Neural progenitor cell (in vitro differentiated cells): ENCODE results near the gene HABP2. TPM values are rescaled to one million over a fixed set of nuclear protein-coding genes. Genes with fewer than 3 reads are reported as not detected.

Experiments used
- DNase-seq: peaks from one replicate; pipeline ENCODE4 v3.0.0-alpha.2; 2016; ENCODE audit warnings: low spot score
- H2AFZ ChIP-seq: fragments of 200-600 bp; sonication (generic); replicated peaks from 2 replicates; pipeline ENCODE4 v1.6.1; 2016; ENCODE audit warnings: antibody characterized with exemption
- H3F3A ChIP-seq: fragments of 200-600 bp; sonication (generic); 2 replicates; pipeline ENCODE4 v1.6.1; 2016; ENCODE audit warnings: antibody characterized with exemption, low read depth
- H3K27ac ChIP-seq: fragments of 200-600 bp; sonication (generic); 2 replicates; pipeline ENCODE4 v1.5.1; 2016; ENCODE audit warnings: mild to moderate bottlenecking
- H3K27me3 ChIP-seq: fragments of 200-600 bp; sonication (generic); 2 replicates; pipeline ENCODE4 v1.6.1; 2016; ENCODE audit warnings: mild to moderate bottlenecking, moderate library complexity
- H3K36me3 ChIP-seq: fragments of 200-600 bp; sonication (generic); 2 replicates; pipeline ENCODE4 v1.5.1; 2016
- H3K4me1 ChIP-seq: fragments of 200-600 bp; sonication (generic); 2 replicates; pipeline ENCODE4 v1.6.1; 2016; ENCODE audit warnings: mixed run types
- H3K4me2 ChIP-seq: fragments of 200-600 bp; sonication (generic); 2 replicates; pipeline ENCODE4 v1.6.1; 2016
- H3K4me3 ChIP-seq: fragments of 200-600 bp; sonication (generic); 2 replicates; pipeline ENCODE4 v1.5.1; 2016
- H3K79me2 ChIP-seq: fragments of 200-600 bp; sonication (generic); 2 replicates; pipeline ENCODE4 v1.6.1; 2016; ENCODE audit warnings: low read depth
- H3K9ac ChIP-seq: fragments of 200-600 bp; sonication (generic); 2 replicates; pipeline ENCODE4 v1.6.1; 2016
- H3K9me3 ChIP-seq: fragments of 200-600 bp; sonication (generic); 2 replicates; pipeline ENCODE4 v1.5.1; 2016; ENCODE audit warnings: low read depth
- H4K20me1 ChIP-seq: fragments of 200-600 bp; sonication (generic); 2 replicates; pipeline ENCODE4 v1.6.1; 2016; ENCODE audit warnings: low read depth
- H3K27ac Mint-ChIP-seq: 3 replicates; pipeline ENCODE4 v1.8.0; 2021; ENCODE audit warnings: mixed read lengths
- H3K27me3 Mint-ChIP-seq: 2 replicates; pipeline ENCODE4 v1.8.0; 2022; ENCODE audit warnings: low read depth, mild to moderate bottlenecking, inconsistent platforms, moderate library complexity, mixed read lengths; ENCODE audit not compliant: insufficient read depth
- H3K36me3 Mint-ChIP-seq: 3 replicates; pipeline ENCODE4 v1.8.0; 2021; ENCODE audit warnings: mixed read lengths
- H3K4me1 Mint-ChIP-seq: 3 replicates; pipeline ENCODE4 v1.8.0; 2021; ENCODE audit warnings: mixed read lengths
- H3K4me3 Mint-ChIP-seq: 3 replicates; pipeline ENCODE4 v1.8.0; 2021; ENCODE audit warnings: mild to moderate bottlenecking, moderate library complexity, mixed read lengths
- H3K9me3 Mint-ChIP-seq: 3 replicates; pipeline ENCODE4 v1.8.0; 2020; ENCODE audit warnings: mixed read lengths
- CTCF ChIP-seq: fragments of 200-600 bp; sonication (generic); IDR thresholded peaks from 2 replicates; pipeline ENCODE4 v1.5.1; 2017; ENCODE audit warnings: antibody characterized with exemption, mild to moderate bottlenecking
- EZH2 ChIP-seq: fragments of 200-600 bp; sonication (generic); IDR thresholded peaks from 2 replicates; pipeline ENCODE4 v1.6.1; 2017; ENCODE audit warnings: antibody characterized with exemption, mild to moderate bottlenecking, moderate library complexity
- EZH2phosphoT487 ChIP-seq: fragments of 200-600 bp; sonication (generic); IDR thresholded peaks from 2 replicates; pipeline ENCODE4 v1.6.1; 2017; ENCODE audit warnings: antibody characterized with exemption
- total RNA-seq: library from RNA; depleted of rRNA; stranded (reverse); fragments of >200 nt; gene quantifications from 2 replicates; pipeline ENCODE4 v1.2.3, GENCODE V29; 2015; ENCODE audit warnings: low replicate concordance

The HABP2 gene
- total RNA-seq, 1 donor from 2014 or later = not detected

GRCh38 chr10:113566888-113567287 lies 14.0 kb downstream of the HABP2 start:
- no peak overlapping the region for H3K27ac ChIP-seq
- no peak for DNase-seq
- no peak overlapping the region for H3K9ac ChIP-seq
- H3K4me1 Mint-ChIP-seq = peaks cover 16% of the 10 kb centered on the region
- peaks cover 15% of the 10 kb centered on the region for H3K4me1 ChIP-seq
- H3K27me3 Mint-ChIP-seq = peaks cover 5% of the 10 kb centered on the region
- H3F3A ChIP-seq = peaks cover 8% of the 10 kb centered on the region
- H3K36me3 ChIP-seq = no peaks in the 10 kb centered on the region
- TF ChIP-seq EZH2 = no peak
- TF ChIP-seq CTCF = no peak
- no peak for TF ChIP-seq EZH2phosphoT487
- H3K9me3 Mint-ChIP-seq = no peaks in the 10 kb centered on the region
- H3K36me3 Mint-ChIP-seq = no peaks in the 10 kb centered on the region
- H3K27me3 ChIP-seq = peaks cover 7% of the 10 kb centered on the region
- H3K4me3 ChIP-seq = no peak overlapping the region
- no peak overlapping the region for H3K4me3 Mint-ChIP-seq
- no peak overlapping the region for H2AFZ ChIP-seq
- H3K9me3 ChIP-seq = no peaks in the 10 kb centered on the region
- H4K20me1 ChIP-seq = no peaks in the 10 kb centered on the region
- no peak overlapping the region for H3K4me2 ChIP-seq
- H3K27ac Mint-ChIP-seq = no peak overlapping the region
- H3K79me2 ChIP-seq = no peaks in the 10 kb centered on the region

GRCh38 chr10:113569576-113569975 lies 16.7 kb downstream of the HABP2 start:
- H3K9me3 ChIP-seq = no peaks in the 10 kb centered on the region

GRCh38 chr10:113572520-113573290 lies 19.9 kb downstream of the HABP2 start:
- Mint-ChIP-seq H3K4me1 (peaks cover 2% of the 10 kb centered on the region), H3K27ac (no peak overlapping the region), H3K4me3 (no peak overlapping the region), H3K36me3 (no peaks in the 10 kb centered on the region), H3K9me3 (no peaks in the 10 kb centered on the region), H3K27me3 (peaks cover 15% of the 10 kb centered on the region)
- DNase-seq = no peak
- Histone ChIP-seq H3K27me3 (peaks cover 3% of the 10 kb centered on the region), H3K9ac (no peak overlapping the region), H4K20me1 (no peaks in the 10 kb centered on the region), H3K27ac (no peak overlapping the region), H3K79me2 (no peaks in the 10 kb centered on the region), H2AFZ (no peak overlapping the region), H3K4me1 (no peaks in the 10 kb centered on the region), H3F3A (no peaks in the 10 kb centered on the region), H3K9me3 (no peaks in the 10 kb centered on the region), H3K4me2 (no peak overlapping the region), H3K4me3 (no peak overlapping the region), H3K36me3 (no peaks in the 10 kb centered on the region)
- TF ChIP-seq EZH2phosphoT487 = no peak
- TF ChIP-seq CTCF = no peak
- TF ChIP-seq EZH2 = no peak

More at GRCh38 chr10:113569576-113569975, 16.7 kb downstream of the HABP2 start:
- Histone ChIP-seq H3K4me1 (peaks cover 9% of the 10 kb centered on the region), H4K20me1 (no peaks in the 10 kb centered on the region), H3K4me2 (no peak overlapping the region), H3K79me2 (no peaks in the 10 kb centered on the region), H3K4me3 (no peak overlapping the region), H3F3A (peaks cover 8% of the 10 kb centered on the region), H3K27ac (no peak overlapping the region), H3K9ac (no peak overlapping the region), H3K27me3 (no peaks in the 10 kb centered on the region), H2AFZ (no peak overlapping the region), H3K36me3 (no peaks in the 10 kb centered on the region)
- no peaks in the 10 kb centered on the region for H3K9me3 Mint-ChIP-seq
- peaks cover 7% of the 10 kb centered on the region for H3K27me3 Mint-ChIP-seq
- no peaks in the 10 kb centered on the region for H3K36me3 Mint-ChIP-seq
- H3K27ac Mint-ChIP-seq = no peak overlapping the region
- peaks cover 10% of the 10 kb centered on the region for H3K4me1 Mint-ChIP-seq
- DNase-seq = no peak
- TF ChIP-seq EZH2phosphoT487 (no peak), EZH2 (no peak), CTCF (no peak)
- no peak overlapping the region for H3K4me3 Mint-ChIP-seq
